Panc1 (cell line): ENCODE results near the gene STXBP5L.

ENCODE experiments used
- CTCF ChIP-seq: fragments of 450-650 bp; IDR thresholded peaks from 2 replicates; pipeline ENCODE4 v1.5.1; 2017; ENCODE audit warnings: mild to moderate bottlenecking
- POLR2AphosphoS5 ChIP-seq: IDR thresholded peaks from 2 replicates; pipeline ENCODE4 v1.6.1; 2012; ENCODE audit warnings: mild to moderate bottlenecking, low read depth, low read length, moderate library complexity

DNA sequence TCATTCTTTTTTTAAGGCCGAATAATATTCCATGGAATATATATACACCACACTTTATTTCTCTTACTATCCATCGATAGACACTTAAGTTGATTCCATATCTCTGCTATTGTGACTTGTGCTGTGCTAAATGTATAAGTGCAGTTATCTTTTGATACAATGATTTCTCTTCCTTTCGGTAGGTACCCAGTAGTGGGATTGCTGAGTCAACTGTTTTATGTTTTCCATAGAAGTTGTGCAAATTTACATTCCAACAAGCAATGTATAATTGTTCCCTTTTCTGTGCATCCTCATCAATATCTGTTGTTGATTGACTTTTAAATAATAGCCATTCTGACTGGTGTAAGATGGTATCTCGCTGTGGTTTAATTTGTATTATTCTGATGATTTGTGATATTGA is 81.0 kb downstream of the STXBP5L start:
- TF ChIP-seq CTCF (no peak), POLR2AphosphoS5 (no peak)
